ENCODE data around the gene TEX35. TPM values are rescaled to one million over a fixed set of nuclear protein-coding genes. Genes with fewer than 3 reads are reported as not detected.

The TEX35 gene
- polyA plus RNA-seq, 3 donors: 0.06 TPM; not detected in 2

DNA sequence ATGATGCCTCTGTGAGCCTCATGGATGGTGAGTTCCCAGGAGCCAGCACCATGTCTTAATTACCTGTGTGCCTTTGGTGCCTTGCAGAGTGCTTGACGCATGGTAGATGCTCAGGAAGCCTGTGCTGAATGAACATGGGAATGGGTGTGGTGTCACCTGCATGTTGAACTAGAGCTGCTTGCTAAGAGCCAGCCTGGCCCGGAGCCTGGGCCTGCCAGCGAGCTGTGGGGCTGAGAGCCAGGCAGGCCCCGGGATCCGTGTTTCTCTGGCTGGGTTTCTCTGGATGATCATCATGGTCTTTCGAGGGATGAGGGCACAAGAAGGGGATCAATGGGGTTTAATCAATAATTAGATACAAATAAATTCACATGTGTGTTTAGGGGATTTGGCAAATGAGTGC is 6.7 kb upstream of the TEX35 start:
- no peak overlapping the region for H3K27ac ChIP-seq (ENCODE audit: low read depth, low read length)
- WGBS, 3 donors: 55 to 90% (median 76%) methylated on average over 6 of the region's 6 CpGs

DNA sequence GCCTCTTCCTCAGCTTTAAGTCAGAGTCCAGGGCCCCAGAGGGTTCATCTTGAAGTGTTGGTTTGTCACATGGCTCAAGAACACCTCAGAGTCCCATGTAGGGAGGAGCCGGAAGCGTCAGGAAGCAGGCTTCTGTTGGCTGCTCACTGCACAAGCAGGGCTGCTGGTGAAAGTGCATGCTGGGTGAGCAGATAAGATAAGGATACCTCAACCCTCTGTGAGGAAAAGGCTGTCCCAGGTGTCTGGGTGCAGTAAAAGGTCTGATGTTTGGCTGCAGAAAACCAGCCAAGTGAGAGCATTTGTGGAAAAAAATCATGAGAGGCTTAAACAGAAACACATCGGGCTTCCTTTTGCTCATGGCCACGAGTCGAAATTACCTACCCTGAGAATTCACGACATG is 6.2 kb upstream of the TEX35 start:
- no peak overlapping the region for H3K27ac ChIP-seq (ENCODE audit: low read depth, low read length)
- WGBS, 3 donors: 63 to 84% (median 80%) methylated on average over 6 of the region's 6 CpGs

- 53 to 90% (median 69%) methylated on average over 5 of the region's 5 CpGs for WGBS, 3 donors
- no peak overlapping the region for H3K27ac ChIP-seq (ENCODE audit: low read depth, low read length)
Measured at GRCh38 chr1:178509414-178510007, 3.4 kb upstream of the TEX35 start.

- 87 to 89% (median 88%) methylated on average over 4 of the region's 4 CpGs for WGBS, 3 donors
- no peak overlapping the region for H3K27ac ChIP-seq (ENCODE audit: low read depth, low read length)
Measured at GRCh38 chr1:178510155-178510554, 2.8 kb upstream of the TEX35 start.

DNA sequence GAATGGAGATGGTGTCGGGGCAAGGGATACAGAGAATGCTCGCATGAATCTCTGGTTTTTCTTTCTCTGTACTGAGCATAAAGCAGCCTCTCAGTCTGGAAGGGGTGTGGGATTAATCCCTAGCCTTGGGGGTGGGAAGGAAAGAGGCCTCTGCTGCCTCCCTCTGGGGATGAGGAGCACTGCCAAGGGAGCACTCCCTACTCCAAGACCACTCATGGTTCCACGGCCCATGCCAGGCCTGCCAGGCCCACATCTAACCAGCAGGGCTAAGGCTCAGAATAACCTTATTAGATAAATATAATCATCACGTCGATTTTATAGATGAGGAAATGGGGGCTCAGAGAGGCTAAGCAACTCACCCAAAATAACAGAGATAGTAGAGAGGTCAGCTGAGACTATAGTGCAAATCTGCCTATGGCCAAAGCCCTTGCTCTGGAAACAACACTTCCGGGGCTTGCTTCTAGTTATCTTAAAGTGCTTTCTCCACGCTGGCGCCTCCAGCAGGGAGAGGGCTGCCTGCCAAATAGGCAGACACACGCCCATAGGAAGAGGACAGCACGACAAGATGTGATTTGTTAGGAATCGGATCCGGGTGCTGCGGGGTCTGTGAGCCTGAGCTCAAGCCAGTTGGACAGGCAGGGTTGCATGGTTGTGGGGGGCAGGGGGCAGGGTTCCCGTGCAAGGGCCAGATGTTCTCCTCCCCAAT is 522 bp downstream of the TEX35 start:
- WGBS, 3 donors: 56 to 70% (median 64%) methylated on average over 14 of the region's 14 CpGs

DNA sequence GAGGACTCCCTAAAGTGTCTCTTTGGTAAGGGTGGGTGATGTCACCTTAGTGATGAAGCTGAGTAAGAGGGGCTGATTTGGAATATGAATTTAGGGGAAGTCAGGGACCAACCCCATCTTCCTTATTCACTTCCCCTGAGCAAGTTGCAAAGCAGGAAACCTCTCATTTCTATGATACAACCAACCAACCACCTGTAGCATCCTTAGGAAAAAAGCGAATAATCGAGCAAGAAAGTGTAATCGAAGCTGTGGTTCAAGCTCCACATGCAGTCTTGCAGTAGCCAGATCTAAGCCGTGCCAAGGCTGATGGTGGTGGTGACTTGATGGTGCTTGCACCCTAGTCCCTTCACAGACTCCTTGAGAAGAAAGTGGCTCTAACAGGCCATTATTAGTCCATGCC is 3.2 kb downstream of the TEX35 start:
- H3K27ac ChIP-seq (ENCODE audit: low read depth, low read length): no peak overlapping the region
- 94 to 97% (median 96%) methylated on average over 4 of the region's 4 CpGs for WGBS, 3 donors

More for the DNA sequence above, 522 bp downstream of the TEX35 start:
- no peak overlapping the region for H3K27ac ChIP-seq (ENCODE audit: low read depth, low read length)

GRCh38 chr1:178518894-178519293 is 6.0 kb downstream of the TEX35 start:
- no peak overlapping the region for H3K27ac ChIP-seq (ENCODE audit: low read depth, low read length)
- 68 to 82% (median 79%) methylated on average over 4 of the region's 4 CpGs for WGBS, 3 donors

DNA sequence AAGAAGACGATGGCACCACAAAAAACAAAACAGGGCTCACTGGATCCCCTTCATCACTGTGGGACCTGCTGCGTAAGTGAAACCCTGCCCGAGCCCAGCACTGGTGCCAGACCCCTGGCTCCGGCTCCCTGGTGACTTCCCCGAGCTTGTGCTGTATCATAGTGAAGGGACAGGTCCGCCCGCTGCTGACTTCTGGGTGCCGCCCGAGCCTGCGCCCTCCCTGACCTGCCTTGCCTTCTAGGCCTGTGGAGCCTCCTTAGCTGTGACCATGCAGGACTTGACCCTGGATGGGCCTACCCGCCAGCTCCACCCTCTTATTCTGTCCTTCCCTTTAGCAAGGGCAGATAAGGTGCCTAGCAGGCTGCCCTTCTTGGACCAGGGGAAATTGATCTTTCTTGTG is 7.9 kb downstream of the TEX35 start:
- H3K27ac ChIP-seq (ENCODE audit: low read depth, low read length): no peak overlapping the region
- WGBS, 3 donors: 93 to 94% (median 93%) methylated on average over 11 of the region's 11 CpGs

GRCh38 chr1:178521241-178521640 is 8.3 kb downstream of the TEX35 start:
- 88 to 98% (median 93%) methylated on average over 4 of the region's 4 CpGs for WGBS, 3 donors

DNA sequence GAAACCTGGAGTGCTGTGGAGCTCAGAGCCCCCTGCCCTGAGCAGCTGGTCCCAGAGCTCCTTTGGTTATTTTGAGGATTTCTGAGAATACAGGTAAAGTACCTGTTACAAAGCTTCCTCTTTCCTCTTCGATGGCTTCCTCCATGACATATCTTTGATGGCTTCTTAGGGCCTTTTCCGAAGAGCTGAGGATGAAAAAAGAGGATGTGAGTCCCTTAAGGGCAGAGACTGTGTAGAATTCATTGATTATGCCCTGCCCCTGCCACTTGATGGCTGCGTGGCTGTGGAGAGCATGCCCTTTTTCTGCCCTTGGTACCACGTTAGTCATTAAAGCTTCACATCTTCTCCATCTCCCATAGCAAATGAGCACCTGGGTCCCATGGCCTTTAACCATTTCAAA is 14.2 kb downstream of the TEX35 start:
- no peak overlapping the region for H3K27ac ChIP-seq (ENCODE audit: low read depth, low read length)
- WGBS, 3 donors: 83 to 90% (median 89%) methylated on average over 4 of the region's 4 CpGs

More at GRCh38 chr1:178521241-178521640, 8.3 kb downstream of the TEX35 start:
- no peak overlapping the region for H3K27ac ChIP-seq (ENCODE audit: low read depth, low read length)

DNA sequence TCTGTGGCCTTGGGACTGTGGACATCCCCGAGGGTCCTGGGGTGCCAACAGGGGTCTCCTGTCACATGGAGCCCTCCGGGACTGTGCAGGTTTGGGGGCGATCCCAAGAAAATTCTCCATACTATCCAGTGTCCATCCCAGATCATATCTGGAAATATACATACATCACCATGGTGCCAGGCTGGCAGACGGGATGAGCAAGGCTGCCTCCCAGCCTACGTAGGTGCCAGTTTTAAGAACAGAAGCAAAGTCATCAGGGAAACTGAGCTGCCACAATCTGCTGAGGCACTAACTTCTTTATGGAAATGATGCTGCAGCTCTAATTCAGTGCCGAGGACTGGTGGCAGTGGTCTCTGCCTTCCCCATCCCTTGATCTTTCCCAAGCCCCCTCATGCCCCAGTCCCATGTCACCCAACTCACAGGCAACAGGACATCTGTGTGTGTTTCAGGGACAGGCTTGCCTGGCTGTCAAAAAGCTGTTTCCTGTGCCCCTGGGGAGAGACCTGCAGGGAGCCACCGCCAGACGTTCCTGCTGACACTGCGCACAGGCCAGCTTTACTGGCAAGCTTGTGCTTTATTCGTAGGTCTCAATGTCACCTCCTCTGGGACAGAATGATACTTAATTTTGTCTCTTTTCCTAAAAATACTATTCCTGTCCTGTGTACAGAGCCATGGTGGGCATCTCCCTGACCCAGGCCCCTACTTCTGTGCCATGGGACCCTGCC is 15.5 kb downstream of the TEX35 start:
- WGBS, 3 donors: 76 to 86% (median 85%) methylated on average over 10 of the region's 10 CpGs
- H3K27ac ChIP-seq (ENCODE audit: low read depth, low read length): no peak overlapping the region

- WGBS, 3 donors: 79 to 88% (median 87%) methylated on average over 4 of the region's 4 CpGs
- H3K27ac ChIP-seq (ENCODE audit: low read depth, low read length): no peak overlapping the region
Measured at GRCh38 chr1:178528953-178529335, 16.0 kb downstream of the TEX35 start.

DNA sequence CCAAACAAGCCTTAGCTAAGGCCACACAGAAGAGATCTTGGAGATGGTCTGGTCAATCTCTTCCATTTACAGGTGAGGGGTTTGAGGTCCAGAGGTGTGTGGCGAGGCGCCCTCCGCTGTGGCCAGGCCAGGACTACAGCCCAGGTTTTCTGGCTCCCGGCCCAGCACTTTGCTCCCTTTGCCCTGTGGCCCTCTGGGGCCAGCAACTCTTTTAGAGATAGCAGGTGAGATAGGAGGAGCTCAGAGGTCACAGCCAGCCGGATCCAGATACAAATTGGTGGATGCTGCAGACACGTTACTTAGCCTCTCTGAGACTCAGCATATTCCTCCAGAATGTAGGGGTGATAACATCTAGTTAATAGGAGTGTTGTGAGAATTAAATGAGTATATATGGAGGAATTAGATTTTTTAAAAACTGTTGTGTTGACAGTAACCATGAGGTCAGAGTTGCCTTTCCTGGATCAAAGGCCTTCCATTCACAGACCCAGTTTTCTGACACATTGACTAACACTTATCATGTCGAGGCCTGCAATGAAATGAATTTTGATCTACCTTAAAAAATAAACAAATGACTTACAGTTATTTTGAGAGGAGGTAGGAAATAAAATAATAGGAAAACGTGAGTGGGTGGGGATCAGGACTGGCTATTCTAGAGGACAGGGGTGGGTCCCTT is 16.6 kb downstream of the TEX35 start:
- WGBS, 3 donors: 85 to 91% (median 91%) methylated on average over 8 of the region's 8 CpGs
- H3K27ac ChIP-seq (ENCODE audit: low read depth, low read length): no peak overlapping the region

DNA sequence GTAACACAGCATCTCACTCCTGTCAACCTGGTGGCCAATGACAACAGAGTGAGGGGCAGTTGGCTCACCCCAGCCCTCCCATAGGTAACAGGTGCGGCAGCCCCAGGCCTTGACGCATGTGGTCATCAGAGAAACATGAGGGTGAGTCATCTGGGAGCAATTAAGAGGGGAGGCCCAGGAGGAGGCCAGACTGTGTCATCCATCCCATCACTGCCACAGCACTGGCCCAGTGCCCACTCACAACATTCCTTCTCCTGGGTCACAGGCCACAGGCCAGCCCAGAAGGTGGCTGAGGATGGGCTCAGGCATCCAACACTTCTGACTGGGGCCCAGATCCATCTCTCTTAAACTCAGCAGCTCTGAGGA is 17.1 kb downstream of the TEX35 start:
- WGBS, 3 donors: 77 to 91% (median 89%) methylated on average over 2 of the region's 2 CpGs
- H3K27ac ChIP-seq (ENCODE audit: low read depth, low read length): no peak overlapping the region

DNA sequence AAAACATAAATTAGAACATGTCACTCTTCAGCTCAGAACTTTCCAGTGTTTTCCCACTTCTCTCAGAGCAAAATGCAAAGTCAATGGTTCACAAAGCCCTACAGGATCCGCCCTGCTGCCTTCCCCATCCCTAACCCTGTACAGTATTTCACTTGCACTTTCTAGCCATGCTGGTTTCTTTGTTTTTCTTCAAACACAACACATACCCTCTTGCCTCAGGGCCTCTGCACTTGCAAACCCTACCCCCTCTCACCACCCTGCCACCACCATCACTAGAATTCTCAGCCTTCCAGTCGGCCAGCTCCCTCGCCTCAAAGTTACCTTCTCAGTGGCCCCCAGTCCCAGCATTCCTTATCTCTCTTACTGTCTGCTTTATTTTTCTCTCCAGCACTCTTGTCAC is 17.6 kb downstream of the TEX35 start:
- no peak overlapping the region for H3K27ac ChIP-seq (ENCODE audit: low read depth, low read length)
- 93 to 95% (median 94%) methylated on average over 3 of the region's 3 CpGs for WGBS, 3 donors

DNA sequence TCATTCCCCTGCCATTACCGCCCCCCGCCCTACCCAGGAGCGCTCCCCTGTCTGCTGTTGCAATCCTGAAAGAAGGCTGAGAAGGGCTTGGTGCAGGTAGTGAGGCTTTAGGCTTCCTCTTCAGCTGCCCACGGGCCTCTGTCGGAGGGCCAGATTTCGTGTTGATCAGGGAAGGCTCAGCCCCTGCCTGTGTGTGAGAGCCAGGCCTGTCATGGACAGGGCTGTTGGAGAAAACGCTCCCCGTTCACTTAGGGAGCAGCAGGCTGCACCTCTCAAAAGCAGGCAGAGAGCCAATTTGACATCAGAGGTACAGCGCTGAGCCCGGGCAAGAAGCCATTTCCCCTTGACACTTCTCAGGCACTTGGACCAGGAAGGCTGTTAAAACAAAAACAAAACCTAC is 19.0 kb downstream of the TEX35 start:
- WGBS, 3 donors: 47 to 58% (median 50%) methylated on average over 10 of the region's 10 CpGs
- H3K27ac ChIP-seq (ENCODE audit: low read depth, low read length): no peak overlapping the region

DNA sequence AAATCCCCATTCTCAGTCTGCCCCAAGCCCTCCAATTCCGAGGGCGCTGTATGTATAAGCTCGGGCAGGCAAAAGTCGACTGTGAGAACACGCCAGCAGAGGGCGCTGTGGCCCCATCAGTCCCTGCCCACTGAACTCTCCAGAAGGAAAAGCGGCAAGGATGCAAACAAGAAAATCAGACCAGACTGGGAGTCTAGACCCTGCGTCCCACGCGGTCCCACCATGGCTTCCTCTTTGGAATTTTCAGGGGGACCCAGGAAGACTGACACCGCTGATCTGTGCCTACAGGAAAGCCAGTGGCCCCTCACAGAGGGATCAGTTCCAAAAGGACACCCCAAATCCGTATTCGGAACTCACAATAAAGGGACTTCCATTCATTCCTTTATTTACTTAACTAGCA is 19.5 kb downstream of the TEX35 start:
- no peak overlapping the region for H3K27ac ChIP-seq (ENCODE audit: low read depth, low read length)
- WGBS, 3 donors: 15 to 16% (median 16%) methylated on average over 13 of the region's 13 CpGs

DNA sequence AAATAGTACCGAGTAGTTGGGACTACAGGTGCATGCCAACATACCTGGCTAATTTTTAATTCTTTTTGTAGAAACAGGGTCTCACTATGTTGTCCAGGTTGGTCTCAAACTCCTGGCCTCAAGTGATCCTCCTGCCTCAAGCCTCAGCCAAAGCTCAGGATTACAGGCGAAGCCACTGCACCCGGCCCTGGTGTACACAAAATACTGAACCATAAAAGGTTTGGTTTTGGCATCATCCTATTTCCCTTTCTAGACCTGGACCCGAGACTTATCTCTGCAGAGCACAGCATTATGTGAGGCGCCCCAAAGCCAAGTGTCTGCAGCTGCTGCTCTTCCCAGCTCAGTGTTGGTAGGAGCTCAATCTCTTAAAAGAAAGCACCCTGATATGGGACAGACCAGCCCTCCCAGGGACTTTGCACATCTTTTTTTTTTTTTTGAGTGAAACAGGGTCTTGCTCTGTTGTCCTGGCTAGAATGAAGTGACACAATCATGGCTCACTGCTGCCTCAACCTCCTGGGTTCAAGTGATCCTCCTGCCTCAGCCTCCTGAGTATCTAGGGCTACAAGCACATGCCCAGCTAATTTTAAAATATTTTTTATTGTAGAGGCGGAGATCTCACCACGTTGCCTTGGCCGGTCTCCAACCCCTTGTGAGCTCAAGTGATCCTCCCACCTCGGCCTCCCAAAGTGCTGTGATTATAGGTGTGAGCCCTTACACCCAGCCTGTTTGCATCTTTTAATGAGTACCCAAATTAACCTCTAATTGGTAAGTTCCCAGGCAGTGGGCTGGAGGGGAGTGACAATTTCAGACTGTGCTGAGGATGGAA is 20.4 kb downstream of the TEX35 start:
- WGBS, 3 donors: 58 to 91% (median 83%) methylated on average over 9 of the region's 9 CpGs
- H3K27ac ChIP-seq (ENCODE audit: low read depth, low read length): no peak overlapping the region

Data from adipose tissue (tissue), 3 donors.